ENCODE results near the gene NTRK2. TPM values are rescaled to one million over a fixed set of nuclear protein-coding genes. Genes with fewer than 3 reads are reported as not detected.

Gene NTRK2
- total and polyA plus RNA-seq, 4 donors: 0.26 to 1.4 (median 0.56) TPM

- H3K4me1 ChIP-seq (ENCODE audit: control insufficient read depth in 4 of 4, insufficient read depth in 4 of 4, low read length in 3 of 4): no peaks in the 10 kb centered on the region
- H3K27ac ChIP-seq (ENCODE audit: low read depth in 1 of 2, low read length in 2 of 2): no peak overlapping the region
- TF ChIP-seq YY1 (IDR thresholded peaks at IDR 0.05) (no peak), MAX (IDR thresholded peaks at IDR 0.05) (no peak)
- H3K9me3 ChIP-seq (ENCODE audit: control insufficient read depth in 4 of 4, low read length in 3 of 4): no peaks in the 10 kb centered on the region
- H3K4me3 ChIP-seq (ENCODE audit: low read depth in 1 of 3, low read length in 3 of 3): no peak overlapping the region
- peaks cover 0 to 4% (median 0%) of the 10 kb centered on the region in 4 donors for H3K27me3 ChIP-seq (ENCODE audit: control insufficient read depth in 4 of 4, insufficient read depth in 4 of 4, low read length in 3 of 4)
- H3K36me3 ChIP-seq (ENCODE audit: control insufficient read depth in 4 of 4, insufficient read depth in 3 of 4, low read depth in 1 of 4, low read length in 3 of 4): no peaks in the 10 kb centered on the region
- H3K9ac ChIP-seq (ENCODE audit: low read depth in 1 of 2, low read length in 2 of 2): no peak overlapping the region
- WGBS: 86% methylated on average over 5 of the region's 5 CpGs
- DNase-seq (ENCODE audit: low spot score): no peak
Observed at GRCh38 chr9:84812355-84812754, 142.8 kb downstream of the NTRK2 start.

GRCh38 chr9:84812847-84813246, 143.3 kb downstream of the NTRK2 start:
- H3K9me3 ChIP-seq (ENCODE audit: control insufficient read depth in 4 of 4, low read length in 3 of 4): no peaks in the 10 kb centered on the region
- no peaks in the 10 kb centered on the region for H3K4me1 ChIP-seq (ENCODE audit: control insufficient read depth in 4 of 4, insufficient read depth in 4 of 4, low read length in 3 of 4)
- TF ChIP-seq SP1 (IDR thresholded peaks at IDR 0.05) (no peak), FOXA2 (IDR thresholded peaks at IDR 0.05) (no peak), MAX (IDR thresholded peaks at IDR 0.05) (no peak), HNF4A (conservative IDR thresholded peaks at IDR 0.05) (no peak), FOXA1 (IDR thresholded peaks at IDR 0.05) (no peak), RXRA (IDR thresholded peaks at IDR 0.05) (no peak), RAD21 (IDR thresholded peaks at IDR 0.05) (no peak), NR2F2 (IDR thresholded peaks at IDR 0.05) (no peak), TAF1 (conservative IDR thresholded peaks at IDR 0.05) (no peak), HNF4G (IDR thresholded peaks at IDR 0.05) (no peak), YY1 (IDR thresholded peaks at IDR 0.05) (no peak), JUND (IDR thresholded peaks at IDR 0.05) (no peak)
- TF ChIP-seq, protein P1, sequence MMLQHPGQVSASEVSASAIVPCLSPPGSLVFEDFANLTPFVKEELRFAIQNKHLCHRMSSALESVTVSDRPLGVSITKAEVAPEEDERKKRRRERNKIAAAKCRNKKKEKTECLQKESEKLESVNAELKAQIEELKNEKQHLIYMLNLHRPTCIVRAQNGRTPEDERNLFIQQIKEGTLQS (IDR thresholded peaks at IDR 0.05): no peak
- TF ChIP-seq, protein P2, sequence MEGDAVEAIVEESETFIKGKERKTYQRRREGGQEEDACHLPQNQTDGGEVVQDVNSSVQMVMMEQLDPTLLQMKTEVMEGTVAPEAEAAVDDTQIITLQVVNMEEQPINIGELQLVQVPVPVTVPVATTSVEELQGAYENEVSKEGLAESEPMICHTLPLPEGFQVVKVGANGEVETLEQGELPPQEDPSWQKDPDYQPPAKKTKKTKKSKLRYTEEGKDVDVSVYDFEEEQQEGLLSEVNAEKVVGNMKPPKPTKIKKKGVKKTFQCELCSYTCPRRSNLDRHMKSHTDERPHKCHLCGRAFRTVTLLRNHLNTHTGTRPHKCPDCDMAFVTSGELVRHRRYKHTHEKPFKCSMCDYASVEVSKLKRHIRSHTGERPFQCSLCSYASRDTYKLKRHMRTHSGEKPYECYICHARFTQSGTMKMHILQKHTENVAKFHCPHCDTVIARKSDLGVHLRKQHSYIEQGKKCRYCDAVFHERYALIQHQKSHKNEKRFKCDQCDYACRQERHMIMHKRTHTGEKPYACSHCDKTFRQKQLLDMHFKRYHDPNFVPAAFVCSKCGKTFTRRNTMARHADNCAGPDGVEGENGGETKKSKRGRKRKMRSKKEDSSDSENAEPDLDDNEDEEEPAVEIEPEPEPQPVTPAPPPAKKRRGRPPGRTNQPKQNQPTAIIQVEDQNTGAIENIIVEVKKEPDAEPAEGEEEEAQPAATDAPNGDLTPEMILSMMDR (IDR thresholded peaks at IDR 0.05; ENCODE audit: low read depth, low read length, missing input control): no peak
- TF ChIP-seq, protein P3, sequence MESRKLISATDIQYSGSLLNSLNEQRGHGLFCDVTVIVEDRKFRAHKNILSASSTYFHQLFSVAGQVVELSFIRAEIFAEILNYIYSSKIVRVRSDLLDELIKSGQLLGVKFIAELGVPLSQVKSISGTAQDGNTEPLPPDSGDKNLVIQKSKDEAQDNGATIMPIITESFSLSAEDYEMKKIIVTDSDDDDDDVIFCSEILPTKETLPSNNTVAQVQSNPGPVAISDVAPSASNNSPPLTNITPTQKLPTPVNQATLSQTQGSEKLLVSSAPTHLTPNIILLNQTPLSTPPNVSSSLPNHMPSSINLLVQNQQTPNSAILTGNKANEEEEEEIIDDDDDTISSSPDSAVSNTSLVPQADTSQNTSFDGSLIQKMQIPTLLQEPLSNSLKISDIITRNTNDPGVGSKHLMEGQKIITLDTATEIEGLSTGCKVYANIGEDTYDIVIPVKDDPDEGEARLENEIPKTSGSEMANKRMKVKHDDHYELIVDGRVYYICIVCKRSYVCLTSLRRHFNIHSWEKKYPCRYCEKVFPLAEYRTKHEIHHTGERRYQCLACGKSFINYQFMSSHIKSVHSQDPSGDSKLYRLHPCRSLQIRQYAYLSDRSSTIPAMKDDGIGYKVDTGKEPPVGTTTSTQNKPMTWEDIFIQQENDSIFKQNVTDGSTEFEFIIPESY (IDR thresholded peaks at IDR 0.05): no peak
- H3K36me3 ChIP-seq (ENCODE audit: control insufficient read depth in 4 of 4, insufficient read depth in 3 of 4, low read depth in 1 of 4, low read length in 3 of 4): no peaks in the 10 kb centered on the region
- DNase-seq (ENCODE audit: low spot score): no peak
- H3K9ac ChIP-seq (ENCODE audit: low read depth in 1 of 2, low read length in 2 of 2): no peak overlapping the region
- WGBS: 70% methylated on average over 3 of the region's 3 CpGs
- H3K27ac ChIP-seq (ENCODE audit: low read depth in 1 of 2, low read length in 2 of 2): no peak overlapping the region
- H3K4me3 ChIP-seq (ENCODE audit: low read depth in 1 of 3, low read length in 3 of 3): no peak overlapping the region
- H3K27me3 ChIP-seq (ENCODE audit: control insufficient read depth in 4 of 4, insufficient read depth in 4 of 4, low read length in 3 of 4): peaks cover 0 to 4% (median 0%) of the 10 kb centered on the region in 4 donors

DNA sequence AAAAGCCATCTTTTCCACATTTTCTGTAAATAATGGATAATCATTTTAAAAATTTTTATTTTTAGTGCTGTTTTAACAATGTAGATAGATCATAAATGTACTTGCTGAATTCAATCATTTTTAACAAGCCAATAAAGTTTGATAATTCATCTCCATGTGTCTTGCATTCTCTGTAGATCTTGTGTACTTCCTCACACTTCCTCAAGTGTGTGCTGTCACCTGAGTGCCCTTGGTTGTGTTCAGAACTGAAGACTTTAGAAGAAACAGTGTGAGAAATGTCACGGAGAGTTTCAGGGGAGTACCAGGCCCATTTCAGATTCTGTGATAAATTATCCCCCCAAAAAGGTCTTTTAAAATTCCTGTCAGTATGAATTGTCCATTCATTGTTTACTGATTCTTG, 146.0 kb downstream of the NTRK2 start:
- no peak overlapping the region for H3K9ac ChIP-seq (ENCODE audit: low read depth in 1 of 2, low read length in 2 of 2)
- H3K4me3 ChIP-seq (ENCODE audit: low read depth in 1 of 3, low read length in 3 of 3): no peak overlapping the region
- no peak for DNase-seq (ENCODE audit: low spot score)
- H3K9me3 ChIP-seq (ENCODE audit: control insufficient read depth in 4 of 4, low read length in 3 of 4): no peaks in the 10 kb centered on the region
- H3K27me3 ChIP-seq (ENCODE audit: control insufficient read depth in 4 of 4, insufficient read depth in 4 of 4, low read length in 3 of 4): peaks cover 0 to 4% (median 0%) of the 10 kb centered on the region in 4 donors
- WGBS: 74% methylated on average over 1 of the region's 1 CpG
- H3K27ac ChIP-seq (ENCODE audit: low read depth in 1 of 2, low read length in 2 of 2): no peak overlapping the region
- H3K36me3 ChIP-seq (ENCODE audit: control insufficient read depth in 4 of 4, insufficient read depth in 3 of 4, low read depth in 1 of 4, low read length in 3 of 4): no peaks in the 10 kb centered on the region
- TF ChIP-seq REST (IDR thresholded peaks at IDR 0.05): no peak
- TF ChIP-seq TAF1 (conservative IDR thresholded peaks at IDR 0.05): no peak
- no peak for TF ChIP-seq NR2F2 (IDR thresholded peaks at IDR 0.05)
- TF ChIP-seq HNF4A (conservative IDR thresholded peaks at IDR 0.05): no peak
- TF ChIP-seq, protein P1 (IDR thresholded peaks at IDR 0.05): no peak
- TF ChIP-seq SP1 (IDR thresholded peaks at IDR 0.05): no peak
- no peak for TF ChIP-seq RXRA (IDR thresholded peaks at IDR 0.05)
- H3K4me1 ChIP-seq (ENCODE audit: control insufficient read depth in 4 of 4, insufficient read depth in 4 of 4, low read length in 3 of 4): no peaks in the 10 kb centered on the region
